HepG2 (cell line): ENCODE measurements around the gene SLC2A13.

ENCODE experiments used
- ATF1 ChIP-seq: IDR thresholded peaks from 2 replicates; pipeline ENCODE4 v1.6.1; 2016; ENCODE audit warnings: mild to moderate bottlenecking, control low read depth
- BRCA1 ChIP-seq: sonication (generic); formaldehyde crosslinking; IDR thresholded peaks from 2 replicates; pipeline ENCODE4 v1.4.0; 2020; ENCODE audit warnings: missing genetic modification reagents
- CBFB ChIP-seq: sonication (generic); formaldehyde crosslinking; IDR thresholded peaks from 2 replicates; pipeline ENCODE4 v1.4.0; 2020; ENCODE audit warnings: missing genetic modification reagents
- HIC2 ChIP-seq: sonication (generic); formaldehyde crosslinking; IDR thresholded peaks from 2 replicates; pipeline ENCODE4 v1.9.0; 2022; ENCODE audit warnings: low read depth, missing genetic modification reagents
- NR2F1 ChIP-seq, 2 experiments: fragments of 450-650 bp in 1 of 2; formaldehyde crosslinking in 1 of 2; IDR thresholded peaks; 2 replicates each; pipeline versions ENCODE4 v1.5.0 to v1.6.1; 2016 to 2020; ENCODE audit warnings: mild to moderate bottlenecking in 1 of 2, missing compliant biosample characterization in 1 of 2, missing genetic modification reagents in 1 of 2, moderate library complexity in 1 of 2
- POLR2A ChIP-seq, 2 experiments: IDR thresholded peaks; 2 replicates each; pipeline ENCODE4 v1.6.1; 2011; ENCODE audit warnings: low read depth in 2 of 2, low read length in 2 of 2, mild to moderate bottlenecking in 1 of 2, moderate library complexity in 1 of 2; ENCODE audit not compliant: insufficient read depth in 1 of 2
- POLR2AphosphoS5 ChIP-seq: IDR thresholded peaks from 2 replicates; pipeline ENCODE4 v1.6.1; 2012; ENCODE audit warnings: low read depth, low read length
- PTBP1 ChIP-seq: fragments of 200-400 bp; formaldehyde crosslinking; IDR thresholded peaks from 2 replicates; pipeline ENCODE4 v1.6.1; 2018; ENCODE audit warnings: low read length, low read depth; ENCODE audit not compliant: poor library complexity, severe bottlenecking
- SMC3 ChIP-seq: IDR thresholded peaks from 2 replicates; pipeline ENCODE4 v1.6.1; 2011; ENCODE audit warnings: low read length, improper control_type of control experiment
- THYN1 ChIP-seq: sonication (generic); formaldehyde crosslinking; IDR thresholded peaks from 2 replicates; pipeline ENCODE4 v1.8.1; 2023; ENCODE audit warnings: low read depth, mild to moderate bottlenecking, moderate library complexity, missing genetic modification reagents, borderline replicate concordance
- ZFP91 ChIP-seq: sonication (generic); formaldehyde crosslinking; IDR thresholded peaks from 2 replicates; pipeline ENCODE4 v1.9.0; 2022; ENCODE audit warnings: missing genetic modification reagents, mild to moderate bottlenecking, borderline replicate concordance
- TF ChIP-seq, protein P1 (sequence below): sonication (generic); formaldehyde crosslinking; IDR thresholded peaks from 2 replicates; pipeline ENCODE4 v1.4.0; 2020; ENCODE audit warnings: low read depth, missing genetic modification reagents
- TF ChIP-seq, protein P2 (sequence below): sonication (generic); formaldehyde crosslinking; IDR thresholded peaks from 2 replicates; pipeline ENCODE4 v1.5.1; 2020; ENCODE audit warnings: missing genetic modification reagents, mild to moderate bottlenecking, borderline replicate concordance

DNA sequence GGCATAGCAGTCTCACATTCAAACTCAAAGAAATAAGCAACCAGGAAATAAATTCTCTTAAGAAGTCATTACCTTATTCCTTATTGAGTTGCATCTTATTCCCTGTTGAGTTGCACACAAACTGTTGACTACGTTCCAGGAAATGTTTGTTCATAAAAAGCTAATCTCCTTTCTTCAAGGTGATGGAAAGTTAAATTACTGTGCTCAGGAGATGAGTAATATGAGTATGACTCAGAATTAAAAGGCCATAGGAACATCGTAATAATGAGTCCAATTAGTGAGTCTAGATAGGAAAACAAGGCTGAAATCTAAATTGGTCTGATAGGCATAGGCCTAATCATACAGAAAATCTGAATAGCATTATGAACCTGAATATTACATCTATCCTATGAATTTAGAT is 203.1 kb downstream of the SLC2A13 start:
- TF ChIP-seq ZFP91 (CRISPR knock-in tag) = no peak
- TF ChIP-seq SMC3 = no peak
- TF ChIP-seq BRCA1 (CRISPR knock-in tag) = no peak
- TF ChIP-seq HIC2 (CRISPR knock-in tag) = no peak
- TF ChIP-seq POLR2A (IDR thresholded peaks at IDR 0.05; ENCODE audit: insufficient read depth in 1 of 2, low read depth in 2 of 2, low read length in 2 of 2) = no peak
- no peak for TF ChIP-seq THYN1 (CRISPR knock-in tag)
- no peak for TF ChIP-seq PTBP1
- TF ChIP-seq NR2F1 (CRISPR knock-in tag; IDR thresholded peaks at IDR 0.05) = no peak
- TF ChIP-seq, protein P1, sequence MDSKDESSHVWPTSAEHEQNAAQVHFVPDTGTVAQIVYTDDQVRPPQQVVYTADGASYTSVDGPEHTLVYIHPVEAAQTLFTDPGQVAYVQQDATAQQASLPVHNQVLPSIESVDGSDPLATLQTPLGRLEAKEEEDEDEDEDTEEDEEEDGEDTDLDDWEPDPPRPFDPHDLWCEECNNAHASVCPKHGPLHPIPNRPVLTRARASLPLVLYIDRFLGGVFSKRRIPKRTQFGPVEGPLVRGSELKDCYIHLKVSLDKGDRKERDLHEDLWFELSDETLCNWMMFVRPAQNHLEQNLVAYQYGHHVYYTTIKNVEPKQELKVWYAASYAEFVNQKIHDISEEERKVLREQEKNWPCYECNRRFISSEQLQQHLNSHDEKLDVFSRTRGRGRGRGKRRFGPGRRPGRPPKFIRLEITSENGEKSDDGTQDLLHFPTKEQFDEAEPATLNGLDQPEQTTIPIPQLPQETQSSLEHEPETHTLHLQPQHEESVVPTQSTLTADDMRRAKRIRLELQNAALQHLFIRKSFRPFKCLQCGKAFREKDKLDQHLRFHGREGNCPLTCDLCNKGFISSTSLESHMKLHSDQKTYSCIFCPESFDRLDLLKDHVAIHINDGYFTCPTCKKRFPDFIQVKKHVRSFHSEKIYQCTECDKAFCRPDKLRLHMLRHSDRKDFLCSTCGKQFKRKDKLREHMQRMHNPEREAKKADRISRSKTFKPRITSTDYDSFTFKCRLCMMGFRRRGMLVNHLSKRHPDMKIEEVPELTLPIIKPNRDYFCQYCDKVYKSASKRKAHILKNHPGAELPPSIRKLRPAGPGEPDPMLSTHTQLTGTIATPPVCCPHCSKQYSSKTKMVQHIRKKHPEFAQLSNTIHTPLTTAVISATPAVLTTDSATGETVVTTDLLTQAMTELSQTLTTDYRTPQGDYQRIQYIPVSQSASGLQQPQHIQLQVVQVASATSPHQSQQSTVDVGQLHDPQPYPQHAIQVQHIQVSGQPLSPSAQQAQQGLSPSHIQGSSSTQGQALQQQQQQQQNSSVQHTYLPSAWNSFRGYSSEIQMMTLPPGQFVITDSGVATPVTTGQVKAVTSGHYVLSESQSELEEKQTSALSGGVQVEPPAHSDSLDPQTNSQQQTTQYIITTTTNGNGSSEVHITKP (CRISPR knock-in tag) = no peak
- TF ChIP-seq, protein P2, sequence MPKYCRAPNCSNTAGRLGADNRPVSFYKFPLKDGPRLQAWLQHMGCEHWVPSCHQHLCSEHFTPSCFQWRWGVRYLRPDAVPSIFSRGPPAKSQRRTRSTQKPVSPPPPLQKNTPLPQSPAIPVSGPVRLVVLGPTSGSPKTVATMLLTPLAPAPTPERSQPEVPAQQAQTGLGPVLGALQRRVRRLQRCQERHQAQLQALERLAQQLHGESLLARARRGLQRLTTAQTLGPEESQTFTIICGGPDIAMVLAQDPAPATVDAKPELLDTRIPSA (CRISPR knock-in tag) = no peak
- no peak for TF ChIP-seq POLR2AphosphoS5
- no peak for TF ChIP-seq ATF1 (CRISPR knock-in tag)
- no peak for TF ChIP-seq CBFB (CRISPR knock-in tag)
